ACC112 (cell line): ENCODE measurements around the gene TSHZ2.

Experiments used
- H2AFZ ChIP-seq: fragments of 200-600 bp; sonication (generic); one replicate; pipeline ENCODE4 v1.6.0; 2017; ENCODE audit warnings: antibody characterized with exemption, low read length; ENCODE audit not compliant: unreplicated experiment
- H3K27ac ChIP-seq: fragments of 200-600 bp; sonication (generic); 2 replicates; pipeline ENCODE4 v1.5.1; 2014; ENCODE audit warnings: low read depth, mild to moderate bottlenecking, antibody characterized with exemption, low read length, moderate library complexity
- H3K27me3 ChIP-seq: fragments of 200-600 bp; sonication (generic); 2 replicates; pipeline ENCODE4 v1.6.1; 2014; ENCODE audit warnings: mild to moderate bottlenecking, antibody characterized with exemption, low read length, moderate library complexity, mixed read lengths; ENCODE audit not compliant: insufficient read depth
- H3K36me3 ChIP-seq: fragments of 200-600 bp; sonication (generic); 2 replicates; pipeline ENCODE4 v1.6.1; 2016; ENCODE audit warnings: mild to moderate bottlenecking, antibody characterized with exemption, low read length, moderate library complexity, mixed read lengths; ENCODE audit not compliant: insufficient read depth
- H3K4me1 ChIP-seq: fragments of 200-600 bp; sonication (generic); one replicate; pipeline ENCODE4 v1.6.1; 2016; ENCODE audit warnings: low read length, mixed read lengths; ENCODE audit not compliant: insufficient read depth, unreplicated experiment, control insufficient read depth
- H3K4me3 ChIP-seq: fragments of 200-600 bp; sonication (generic); 2 replicates; pipeline ENCODE4 v1.5.1; 2014; ENCODE audit warnings: mild to moderate bottlenecking, low read depth, low read length
- H3K79me2 ChIP-seq: fragments of 200-600 bp; sonication (generic); one replicate; pipeline ENCODE4 v1.6.0; 2016; ENCODE audit warnings: low read length; ENCODE audit not compliant: control insufficient read depth, unreplicated experiment, insufficient read depth

TSHZ2 gene

DNA sequence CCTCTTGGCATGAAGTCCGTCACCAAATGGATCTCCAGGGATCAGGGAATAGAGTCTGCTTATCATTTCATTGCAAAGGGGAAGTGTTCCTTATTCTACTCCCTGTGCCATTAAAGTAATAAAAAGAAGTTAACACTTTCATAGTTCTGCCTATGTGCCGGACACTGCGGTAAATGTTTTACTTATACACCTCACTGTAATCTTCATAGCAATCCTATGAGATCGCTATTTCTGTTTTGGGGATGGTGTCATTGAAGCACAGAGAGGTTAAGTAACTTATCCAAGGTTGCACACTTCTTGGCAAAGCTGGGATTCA is 177.7 kb downstream of the TSHZ2 start:
- H3K4me1 ChIP-seq = no peaks in the 10 kb centered on the region
- H3K36me3 ChIP-seq = no peaks in the 10 kb centered on the region
- no peak overlapping the region for H3K27ac ChIP-seq
- no peaks in the 10 kb centered on the region for H3K79me2 ChIP-seq
- no peak overlapping the region for H2AFZ ChIP-seq
- H3K27me3 ChIP-seq = no peaks in the 10 kb centered on the region
- H3K4me3 ChIP-seq = no peak overlapping the region

DNA sequence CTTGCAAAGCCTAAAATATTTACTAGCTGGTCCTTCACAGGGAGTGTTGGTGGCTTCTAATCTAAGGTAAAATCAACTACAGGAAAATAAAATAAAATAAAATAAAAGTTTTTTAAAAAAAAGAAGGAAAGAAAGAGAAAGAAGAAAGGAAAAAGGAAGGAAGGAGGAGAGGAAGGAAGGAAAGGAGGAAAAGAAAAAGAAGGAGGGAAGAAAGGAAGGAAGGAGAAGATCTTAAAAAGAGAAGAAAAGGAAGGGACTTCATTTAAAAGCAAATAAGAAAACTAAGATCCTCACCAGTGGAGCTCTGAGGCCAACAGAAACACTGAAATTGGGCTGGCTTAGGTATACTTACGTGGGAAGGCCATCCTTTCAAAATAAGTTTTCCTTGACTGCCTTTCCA is 178.4 kb downstream of the TSHZ2 start:
- Histone ChIP-seq H3K4me1 (no peaks in the 10 kb centered on the region), H3K27me3 (no peaks in the 10 kb centered on the region), H3K36me3 (no peaks in the 10 kb centered on the region), H2AFZ (no peak overlapping the region), H3K4me3 (no peak overlapping the region), H3K79me2 (no peaks in the 10 kb centered on the region), H3K27ac (no peak overlapping the region)

DNA sequence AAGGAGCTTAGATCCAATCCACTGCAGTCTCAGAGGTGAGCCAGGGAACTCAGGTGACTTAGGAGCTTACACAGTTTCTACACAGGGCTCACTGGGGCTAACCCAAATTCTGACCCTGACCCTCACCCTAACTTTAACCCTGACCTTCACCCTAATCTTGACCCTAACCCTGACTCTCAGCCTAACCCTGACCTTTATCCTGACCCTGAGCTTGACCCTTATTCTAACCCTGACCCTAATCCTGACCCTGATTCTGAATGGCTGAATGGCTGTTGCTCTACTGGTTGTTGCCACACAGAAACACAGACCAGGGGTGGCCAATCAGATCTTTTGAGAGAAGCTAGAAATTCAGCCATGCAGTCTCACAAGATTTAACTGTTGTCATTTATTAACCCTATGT is 180.1 kb downstream of the TSHZ2 start:
- Histone ChIP-seq H3K27ac (no peak overlapping the region), H3K4me3 (no peak overlapping the region), H2AFZ (no peak overlapping the region), H3K27me3 (no peaks in the 10 kb centered on the region), H3K79me2 (no peaks in the 10 kb centered on the region), H3K36me3 (no peaks in the 10 kb centered on the region), H3K4me1 (no peaks in the 10 kb centered on the region)

DNA sequence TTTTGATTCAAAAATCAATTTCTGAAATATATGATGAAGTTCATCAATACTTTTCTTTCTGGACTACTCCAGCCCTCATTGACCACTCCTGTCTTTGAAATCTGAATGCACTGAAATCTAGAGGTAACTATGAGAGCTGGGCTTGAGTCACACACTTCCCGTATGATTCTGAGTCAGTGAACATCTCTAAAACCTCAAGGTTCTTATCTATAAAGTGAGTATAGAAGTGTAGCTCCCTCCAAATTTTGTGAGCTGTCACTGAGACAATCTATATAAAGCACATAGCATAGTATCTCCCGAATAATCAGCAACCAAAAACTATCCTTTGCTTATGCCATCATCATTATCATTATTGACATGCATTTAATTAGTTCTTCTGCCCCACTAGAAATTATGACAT is 182.4 kb downstream of the TSHZ2 start:
- H3K27me3 ChIP-seq = no peaks in the 10 kb centered on the region
- no peak overlapping the region for H3K27ac ChIP-seq
- no peak overlapping the region for H3K4me3 ChIP-seq
- H2AFZ ChIP-seq = no peak overlapping the region
- no peaks in the 10 kb centered on the region for H3K79me2 ChIP-seq
- no peaks in the 10 kb centered on the region for H3K4me1 ChIP-seq
- H3K36me3 ChIP-seq = no peaks in the 10 kb centered on the region

- H2AFZ ChIP-seq = no peak overlapping the region
- no peaks in the 10 kb centered on the region for H3K27me3 ChIP-seq
- no peaks in the 10 kb centered on the region for H3K4me1 ChIP-seq
- no peak overlapping the region for H3K27ac ChIP-seq
- H3K79me2 ChIP-seq = no peaks in the 10 kb centered on the region
- H3K36me3 ChIP-seq = no peaks in the 10 kb centered on the region
- no peak overlapping the region for H3K4me3 ChIP-seq
Measured at GRCh38 chr20:53157443-53158408, 185.6 kb downstream of the TSHZ2 start.

- no peak overlapping the region for H3K27ac ChIP-seq
- H3K79me2 ChIP-seq = no peaks in the 10 kb centered on the region
- no peak overlapping the region for H2AFZ ChIP-seq
Measured at GRCh38 chr20:53159160-53159559, 187.0 kb downstream of the TSHZ2 start.

DNA sequence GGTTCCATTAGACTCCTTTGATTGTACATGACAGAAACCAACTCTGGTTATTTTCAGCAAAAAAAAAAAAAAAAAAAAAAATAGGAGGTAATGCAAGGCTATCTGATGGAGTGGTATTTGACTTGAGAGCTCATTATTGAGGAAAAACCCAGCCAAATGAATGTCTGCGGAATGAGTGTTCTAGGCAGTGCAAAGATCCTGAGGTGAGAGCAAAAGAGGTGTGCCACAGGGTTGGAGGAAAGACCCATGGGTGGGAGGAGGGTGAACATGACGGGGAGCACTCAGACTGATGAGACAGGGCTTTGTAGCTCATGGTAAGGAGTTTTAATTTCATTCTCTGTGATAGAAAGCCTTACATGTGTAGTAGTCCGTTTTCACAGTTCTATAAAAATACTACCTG is 188.9 kb downstream of the TSHZ2 start:
- Histone ChIP-seq H3K4me3 (no peak overlapping the region), H3K27ac (no peak overlapping the region), H3K4me1 (no peaks in the 10 kb centered on the region), H3K27me3 (no peaks in the 10 kb centered on the region), H2AFZ (no peak overlapping the region), H3K36me3 (no peaks in the 10 kb centered on the region), H3K79me2 (no peaks in the 10 kb centered on the region)

More at GRCh38 chr20:53159160-53159559, 187.0 kb downstream of the TSHZ2 start:
- H3K4me1 ChIP-seq = no peaks in the 10 kb centered on the region
- H3K27me3 ChIP-seq = no peaks in the 10 kb centered on the region
- no peak overlapping the region for H3K4me3 ChIP-seq
- no peaks in the 10 kb centered on the region for H3K36me3 ChIP-seq

DNA sequence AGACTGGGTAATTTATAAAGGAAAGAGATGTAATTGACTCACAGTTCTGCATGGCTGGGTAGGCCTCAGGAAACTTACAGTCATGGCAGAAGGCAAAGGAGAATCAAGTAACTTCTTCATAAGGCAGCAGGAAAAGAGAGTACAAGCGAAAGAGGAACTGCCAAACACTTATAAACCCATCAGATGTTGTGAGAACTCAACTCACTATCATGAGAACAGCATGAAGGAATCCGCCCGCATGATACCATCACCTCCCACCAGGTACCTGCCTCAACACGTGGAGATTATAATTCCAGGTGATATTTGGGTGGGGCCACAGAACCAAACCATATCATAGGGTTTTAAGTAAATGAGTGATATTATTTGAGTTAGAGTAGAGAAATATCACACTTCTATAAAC is 189.3 kb downstream of the TSHZ2 start:
- Histone ChIP-seq H3K27ac (no peak overlapping the region), H3K27me3 (no peaks in the 10 kb centered on the region), H3K4me3 (no peak overlapping the region), H3K79me2 (no peaks in the 10 kb centered on the region), H2AFZ (no peak overlapping the region), H3K36me3 (no peaks in the 10 kb centered on the region), H3K4me1 (no peaks in the 10 kb centered on the region)

- peak overlapping the region; percentile 57 for H3K27ac ChIP-seq
- H3K79me2 ChIP-seq = no peaks in the 10 kb centered on the region
- peak overlapping the region; percentile 17 for H2AFZ ChIP-seq
- no peaks in the 10 kb centered on the region for H3K36me3 ChIP-seq
- no peaks in the 10 kb centered on the region for H3K27me3 ChIP-seq
- no peaks in the 10 kb centered on the region for H3K4me1 ChIP-seq
- peak overlapping the region; percentile 33 for H3K4me3 ChIP-seq
Measured at GRCh38 chr20:53162251-53162835, 190.2 kb downstream of the TSHZ2 start.

- H3K79me2 ChIP-seq = no peaks in the 10 kb centered on the region
- H2AFZ ChIP-seq = no peak overlapping the region
- no peaks in the 10 kb centered on the region for H3K4me1 ChIP-seq
- no peaks in the 10 kb centered on the region for H3K36me3 ChIP-seq
- no peak overlapping the region for H3K27ac ChIP-seq
- H3K4me3 ChIP-seq = no peak overlapping the region
- H3K27me3 ChIP-seq = no peaks in the 10 kb centered on the region
Measured at GRCh38 chr20:53163486-53163885, 191.3 kb downstream of the TSHZ2 start.

- no peaks in the 10 kb centered on the region for H3K4me1 ChIP-seq
Measured at GRCh38 chr20:53164072-53164471, 191.9 kb downstream of the TSHZ2 start.

More at GRCh38 chr20:53164072-53164471, 191.9 kb downstream of the TSHZ2 start:
- Histone ChIP-seq H3K79me2 (no peaks in the 10 kb centered on the region), H2AFZ (no peak overlapping the region), H3K4me3 (no peak overlapping the region), H3K27me3 (no peaks in the 10 kb centered on the region), H3K27ac (no peak overlapping the region), H3K36me3 (no peaks in the 10 kb centered on the region)
